Measurements from ENCODE around the gene CD46.

The CD46 gene

GRCh38 chr1:207810606-207811295, 58.9 kb downstream of the CD46 start:
- Histone ChIP-seq H3K4me1 (ENCODE audit: insufficient read depth, low read length) (peaks cover 95% of the 10 kb centered on the region), H3K4me3 (ENCODE audit: low read depth in 1 of 2, low read length in 2 of 2) (no peak overlapping the region), H3K9me3 (ENCODE audit: low read length) (no peaks in the 10 kb centered on the region), H3K36me3 (ENCODE audit: insufficient read depth, low read length) (peaks cover 94% of the 10 kb centered on the region), H3K9ac (ENCODE audit: low read length) (no peak overlapping the region), H3K27me3 (ENCODE audit: control insufficient read depth in 1 of 2, insufficient read depth in 2 of 2, low read length in 2 of 2) (no peaks in the 10 kb centered on the region), H3K27ac (ENCODE audit: low read depth, low read length) (peak overlapping the region; percentile 6)

- Histone ChIP-seq H3K27me3 (ENCODE audit: control insufficient read depth in 1 of 2, insufficient read depth in 2 of 2, low read length in 2 of 2) (no peaks in the 10 kb centered on the region), H3K27ac (ENCODE audit: low read depth, low read length) (no peak overlapping the region), H3K4me1 (ENCODE audit: insufficient read depth, low read length) (peaks cover 95% of the 10 kb centered on the region), H3K36me3 (ENCODE audit: insufficient read depth, low read length) (peaks cover 94% of the 10 kb centered on the region), H3K9ac (ENCODE audit: low read length) (no peak overlapping the region), H3K9me3 (ENCODE audit: low read length) (no peaks in the 10 kb centered on the region), H3K4me3 (ENCODE audit: low read depth in 1 of 2, low read length in 2 of 2) (no peak overlapping the region)
Observed at GRCh38 chr1:207811319-207811718, 59.5 kb downstream of the CD46 start.

GRCh38 chr1:207811920-207812720, 60.3 kb downstream of the CD46 start:
- Histone ChIP-seq H3K4me1 (ENCODE audit: insufficient read depth, low read length) (peaks cover 95% of the 10 kb centered on the region), H3K4me3 (ENCODE audit: low read depth in 1 of 2, low read length in 2 of 2) (peak overlapping the region in 1 of 2 donors; percentile 49), H3K27me3 (ENCODE audit: control insufficient read depth in 1 of 2, insufficient read depth in 2 of 2, low read length in 2 of 2) (no peaks in the 10 kb centered on the region), H3K27ac (ENCODE audit: low read depth, low read length) (peak overlapping the region; percentile 78), H3K9me3 (ENCODE audit: low read length) (no peaks in the 10 kb centered on the region), H3K36me3 (ENCODE audit: insufficient read depth, low read length) (peaks cover 94% of the 10 kb centered on the region), H3K9ac (ENCODE audit: low read length) (peak overlapping the region; percentile 25)

DNA sequence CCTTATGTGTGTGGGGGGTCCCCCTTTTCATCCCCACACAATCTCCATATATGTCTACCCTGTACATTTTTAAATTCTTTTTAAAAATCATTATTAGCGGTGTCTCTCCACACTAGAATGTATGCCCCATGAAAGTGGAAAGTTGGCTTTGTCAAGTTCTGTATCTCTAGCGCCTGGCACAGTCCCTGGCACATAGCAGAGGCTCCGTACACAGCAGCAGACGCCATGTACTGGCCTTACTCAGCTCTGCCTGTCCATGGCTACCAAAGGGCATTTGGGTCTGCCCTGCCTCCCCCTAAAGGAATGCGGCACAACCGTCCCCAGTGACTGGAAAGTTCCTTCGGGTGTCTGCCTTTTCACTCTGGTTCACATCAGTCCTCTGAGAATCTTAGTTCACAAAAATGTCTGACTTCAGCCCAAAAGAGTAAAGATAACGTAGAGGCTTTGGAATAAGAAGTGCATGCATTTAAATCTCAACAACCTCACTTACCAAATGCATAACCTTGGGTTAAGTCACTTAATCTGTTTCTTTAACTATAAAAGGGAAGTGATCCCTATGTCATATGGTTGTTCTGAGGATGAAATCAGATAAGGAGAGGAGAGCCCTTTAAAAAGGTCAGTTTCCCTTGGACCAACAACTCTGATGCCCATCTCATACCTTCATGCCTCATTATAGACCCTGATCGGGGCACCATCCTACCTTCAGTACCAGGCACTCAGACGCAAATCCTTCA, 61.1 kb downstream of the CD46 start:
- Histone ChIP-seq H3K27me3 (ENCODE audit: control insufficient read depth in 1 of 2, insufficient read depth in 2 of 2, low read length in 2 of 2) (no peaks in the 10 kb centered on the region), H3K36me3 (ENCODE audit: insufficient read depth, low read length) (peaks cover 94% of the 10 kb centered on the region), H3K27ac (ENCODE audit: low read depth, low read length) (peak overlapping the region; percentile 78), H3K9me3 (ENCODE audit: low read length) (no peaks in the 10 kb centered on the region), H3K4me1 (ENCODE audit: insufficient read depth, low read length) (peaks cover 95% of the 10 kb centered on the region), H3K9ac (ENCODE audit: low read length) (no peak overlapping the region), H3K4me3 (ENCODE audit: low read depth in 1 of 2, low read length in 2 of 2) (peak overlapping the region in 1 of 2 donors; percentile 49)

DNA sequence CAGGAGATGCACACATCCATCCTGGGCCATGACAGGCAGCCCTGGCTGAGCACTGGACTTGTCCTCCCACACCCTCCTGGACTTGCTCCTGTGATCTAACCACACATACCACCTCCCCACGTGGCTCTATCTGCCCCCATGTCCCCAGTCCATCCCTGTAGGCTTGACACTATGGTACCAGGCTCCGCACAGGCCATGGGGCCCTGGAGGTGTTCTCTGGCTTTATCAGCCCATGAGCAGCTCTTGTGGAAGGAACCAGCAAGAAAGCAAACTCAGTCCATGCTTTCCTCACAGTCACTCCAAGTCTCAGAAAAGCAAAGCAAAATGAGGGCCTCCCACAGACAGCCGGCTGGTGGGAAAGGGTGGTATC, 61.6 kb downstream of the CD46 start:
- Histone ChIP-seq H3K36me3 (ENCODE audit: insufficient read depth, low read length) (peaks cover 90% of the 10 kb centered on the region), H3K9me3 (ENCODE audit: low read length) (no peaks in the 10 kb centered on the region), H3K27ac (ENCODE audit: low read depth, low read length) (peak overlapping the region; percentile 78), H3K4me1 (ENCODE audit: insufficient read depth, low read length) (peaks cover 92% of the 10 kb centered on the region), H3K9ac (ENCODE audit: low read length) (no peak overlapping the region), H3K27me3 (ENCODE audit: control insufficient read depth in 1 of 2, insufficient read depth in 2 of 2, low read length in 2 of 2) (no peaks in the 10 kb centered on the region), H3K4me3 (ENCODE audit: low read depth in 1 of 2, low read length in 2 of 2) (peak overlapping the region in 1 of 2 donors; percentile 29)

DNA sequence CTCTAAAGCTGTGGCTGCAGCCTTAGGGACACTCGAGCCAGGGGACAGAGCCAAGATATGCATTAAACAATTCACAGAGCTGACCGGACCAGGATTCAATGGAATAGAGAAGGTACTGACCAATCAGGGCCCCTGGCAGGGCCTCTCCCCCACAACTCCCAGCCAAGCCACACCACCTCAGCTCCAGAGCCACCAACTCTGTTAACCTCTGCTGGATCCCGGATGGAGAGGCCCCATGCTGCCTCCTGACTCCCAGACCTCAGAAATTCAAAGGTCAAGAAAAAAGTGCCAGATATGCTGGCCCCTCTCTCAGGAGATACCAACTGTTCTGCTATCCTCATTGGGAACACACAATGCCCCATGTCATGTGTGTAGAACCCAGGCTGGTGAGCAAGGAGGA, 62.1 kb downstream of the CD46 start:
- Histone ChIP-seq H3K9me3 (ENCODE audit: low read length) (no peaks in the 10 kb centered on the region), H3K36me3 (ENCODE audit: insufficient read depth, low read length) (peaks cover 89% of the 10 kb centered on the region), H3K27ac (ENCODE audit: low read depth, low read length) (peak overlapping the region; percentile 78), H3K9ac (ENCODE audit: low read length) (no peak overlapping the region), H3K4me3 (ENCODE audit: low read depth in 1 of 2, low read length in 2 of 2) (peak overlapping the region in 1 of 2 donors; percentile 29), H3K27me3 (ENCODE audit: control insufficient read depth in 1 of 2, insufficient read depth in 2 of 2, low read length in 2 of 2) (no peaks in the 10 kb centered on the region), H3K4me1 (ENCODE audit: insufficient read depth, low read length) (peaks cover 92% of the 10 kb centered on the region)

- Histone ChIP-seq H3K9ac (ENCODE audit: low read length) (no peak overlapping the region), H3K4me1 (ENCODE audit: insufficient read depth, low read length) (peaks cover 92% of the 10 kb centered on the region)
Observed at GRCh38 chr1:207814469-207814868, 62.6 kb downstream of the CD46 start.

DNA sequence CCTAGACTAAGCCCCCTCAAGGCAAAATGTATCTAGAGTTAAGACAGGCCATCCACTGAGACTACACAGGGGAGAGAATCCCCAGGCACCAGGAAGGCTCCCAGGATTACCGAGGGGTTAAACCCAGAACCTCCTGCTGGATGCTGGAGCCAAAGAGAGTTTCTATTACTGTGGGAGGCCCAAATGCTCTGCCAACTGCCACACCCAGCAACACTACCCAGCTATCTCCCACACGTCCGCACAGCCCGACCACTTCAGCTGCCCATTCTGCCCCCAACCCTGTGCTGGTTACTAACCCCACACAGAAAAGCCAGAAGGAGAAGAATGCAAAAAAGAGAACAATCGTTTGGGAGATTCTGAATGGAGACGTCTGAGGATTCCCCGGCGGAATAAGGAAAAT, 63.6 kb downstream of the CD46 start:
- Histone ChIP-seq H3K4me3 (ENCODE audit: low read depth in 1 of 2, low read length in 2 of 2) (peak overlapping the region in 1 of 2 donors; percentile 29), H3K9ac (ENCODE audit: low read length) (no peak overlapping the region), H3K4me1 (ENCODE audit: insufficient read depth, low read length) (peaks cover 92% of the 10 kb centered on the region), H3K9me3 (ENCODE audit: low read length) (no peaks in the 10 kb centered on the region), H3K27ac (ENCODE audit: low read depth, low read length) (peak overlapping the region; percentile 48), H3K36me3 (ENCODE audit: insufficient read depth, low read length) (peaks cover 80% of the 10 kb centered on the region), H3K27me3 (ENCODE audit: control insufficient read depth in 1 of 2, insufficient read depth in 2 of 2, low read length in 2 of 2) (no peaks in the 10 kb centered on the region)

More at GRCh38 chr1:207814469-207814868, 62.6 kb downstream of the CD46 start:
- Histone ChIP-seq H3K36me3 (ENCODE audit: insufficient read depth, low read length) (peaks cover 84% of the 10 kb centered on the region), H3K27ac (ENCODE audit: low read depth, low read length) (peak overlapping the region; percentile 78), H3K27me3 (ENCODE audit: control insufficient read depth in 1 of 2, insufficient read depth in 2 of 2, low read length in 2 of 2) (no peaks in the 10 kb centered on the region), H3K9me3 (ENCODE audit: low read length) (no peaks in the 10 kb centered on the region), H3K4me3 (ENCODE audit: low read depth in 1 of 2, low read length in 2 of 2) (peak overlapping the region in 1 of 2 donors; percentile 29)

GRCh38 chr1:207815913-207816291, 64.0 kb downstream of the CD46 start:
- H3K9me3 ChIP-seq (ENCODE audit: low read length) = no peaks in the 10 kb centered on the region
- peaks cover 76% of the 10 kb centered on the region for H3K36me3 ChIP-seq (ENCODE audit: insufficient read depth, low read length)
- no peaks in the 10 kb centered on the region for H3K27me3 ChIP-seq (ENCODE audit: control insufficient read depth in 1 of 2, insufficient read depth in 2 of 2, low read length in 2 of 2)
- H3K4me1 ChIP-seq (ENCODE audit: insufficient read depth, low read length) = peaks cover 89% of the 10 kb centered on the region
- H3K4me3 ChIP-seq (ENCODE audit: low read depth in 1 of 2, low read length in 2 of 2) = peak overlapping the region in 1 of 2 donors; percentile 29
- no peak overlapping the region for H3K9ac ChIP-seq (ENCODE audit: low read length)
- peak overlapping the region; percentile 48 for H3K27ac ChIP-seq (ENCODE audit: low read depth, low read length)

GRCh38 chr1:207817166-207817565, 65.3 kb downstream of the CD46 start:
- Histone ChIP-seq H3K27ac (ENCODE audit: low read depth, low read length) (peak overlapping the region; percentile 18), H3K36me3 (ENCODE audit: insufficient read depth, low read length) (peaks cover 69% of the 10 kb centered on the region), H3K9ac (ENCODE audit: low read length) (peak overlapping the region; percentile 25), H3K4me1 (ENCODE audit: insufficient read depth, low read length) (peaks cover 81% of the 10 kb centered on the region), H3K9me3 (ENCODE audit: low read length) (no peaks in the 10 kb centered on the region), H3K27me3 (ENCODE audit: control insufficient read depth in 1 of 2, insufficient read depth in 2 of 2, low read length in 2 of 2) (no peaks in the 10 kb centered on the region), H3K4me3 (ENCODE audit: low read depth in 1 of 2, low read length in 2 of 2) (peak overlapping the region in 1 of 2 donors; percentile 32)

All from muscle layer of colon (tissue), 2 donors.